Measurements from ENCODE around the gene GDPD5. TPM values are rescaled to one million over a fixed set of nuclear protein-coding genes. Genes with fewer than 3 reads are reported as not detected.
"Not testable (repeated sequence)": the region's sequence is repeated elsewhere in the genome, so short reads cannot be mapped to it uniquely, and the experiment has no call there.

Gene GDPD5
- total and polyA plus RNA-seq, 9 of the 15 experiments (the other 6 are each of a cell fraction or from before 2014, with no cell fraction given), result 0.32 to 27.3 (median 8.0) TPM

DNA sequence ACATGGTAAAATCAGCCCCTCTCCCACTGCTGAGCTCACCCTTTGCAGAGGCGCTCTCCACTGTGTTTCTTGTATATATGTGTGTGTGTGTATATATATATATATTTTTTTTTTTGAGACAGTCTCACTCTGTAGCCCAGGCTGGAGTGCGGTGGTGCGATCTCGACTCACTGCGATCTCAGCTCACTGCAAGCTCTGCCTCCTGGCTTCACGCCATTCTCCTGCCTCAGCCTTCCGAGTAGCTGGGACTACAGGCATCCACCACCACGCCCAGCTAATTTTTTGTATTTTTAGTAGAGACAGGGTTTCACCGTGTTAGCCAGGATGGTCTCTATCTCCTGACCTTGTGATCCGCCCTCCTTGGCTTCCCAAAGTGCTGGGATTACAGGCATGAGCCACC, 112.6 kb downstream of the GDPD5 start:
- FAIRE-seq; H3K9ac ChIP-seq (ENCODE audit: insufficient read depth in 1 of 2, low read depth in 2 of 2, low read length in 2 of 2); DNase-seq (ENCODE audit: extremely low read depth in 1 of 4, low spot score in 3 of 4); H4K20me1 ChIP-seq (replicated peaks; ENCODE audit: control insufficient read depth, insufficient read depth, low read length); H3K4me2 ChIP-seq (ENCODE audit: insufficient read depth, low read length); H2AFZ ChIP-seq (ENCODE audit: low read depth, low read length); intact Hi-C loops (cut with micrococcal nuclease); ATAC-seq; H3K4me1 ChIP-seq (replicated peaks in 1 of 2; ENCODE audit: control insufficient read depth in 2 of 2, insufficient read depth in 2 of 2, low read length in 2 of 2); H3K27ac ChIP-seq (ENCODE audit: extremely low read depth, low read depth, low read length); in situ Hi-C loops (cut with MboI); H3K9me3 ChIP-seq (replicated peaks; ENCODE audit: control insufficient read depth, insufficient read depth, low read depth, low read length); H3K9me1 ChIP-seq (ENCODE audit: control insufficient read depth, insufficient read depth, low read length); H3K27me3 ChIP-seq (ENCODE audit: control insufficient read depth in 2 of 2, insufficient read depth in 2 of 2, low read length in 2 of 2); H3K79me2 ChIP-seq (ENCODE audit: control insufficient read depth, insufficient read depth, low read length); H3K4me3 ChIP-seq; BruUV-seq (replicated peaks): not testable (repeated sequence)
- CTCF ChIA-PET (ENCODE audit: low intra/inter-chr PET ratio), result interaction anchor here (0.6 kb wide), 1 partner anchor 150 kb away, joined by 3 read pairs; no protein-coding TSS in a partner anchor
- peaks cover 41% of the 10 kb centered on the region; the same call in 2 of the 3 replicates for H3K36me3 ChIP-seq (ENCODE audit: control insufficient read depth, insufficient read depth, low read length)
- WGBS (ENCODE audit: insufficient coverage, low coverage, missing lambda C conversion rate), result 92% methylated on average over 9 of the region's 10 CpGs
- POLR2A ChIA-PET, result interaction anchor here (2.0 to 5.9 kb wide), 3 partner anchors 8 to 13 kb away, joined by 6 to 33 read pairs (median 26); partner anchors contain the start of gene RPS3

DNA sequence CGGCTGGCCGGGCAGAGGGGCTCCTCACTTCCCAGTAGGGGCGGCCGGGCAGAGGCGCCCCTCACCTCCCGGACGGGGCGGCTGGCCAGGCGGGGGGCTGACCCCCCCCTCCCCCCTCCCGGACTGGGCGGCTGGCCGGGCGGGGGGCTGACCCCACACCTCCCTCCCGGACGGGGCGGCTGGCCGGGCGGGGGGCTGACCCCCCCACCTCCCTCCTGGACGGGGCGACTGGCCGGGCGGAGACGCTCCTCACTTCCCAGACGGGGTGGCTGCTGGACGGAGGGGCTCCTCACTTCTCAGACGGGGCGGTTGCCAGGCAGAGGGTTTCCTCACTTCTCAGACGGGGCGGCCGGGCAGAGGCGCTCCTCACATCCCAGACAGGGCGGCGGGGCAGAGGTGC, 115.8 kb downstream of the GDPD5 start:
- WGBS (ENCODE audit: insufficient coverage, low coverage, missing lambda C conversion rate), result no CpG with 5 or more reads among the region's 33 CpGs
- H2AFZ ChIP-seq (ENCODE audit: low read depth, low read length); H3K27ac ChIP-seq (ENCODE audit: extremely low read depth, low read depth, low read length); intact Hi-C loops (cut with micrococcal nuclease); BruUV-seq (replicated peaks); ATAC-seq; H3K27me3 ChIP-seq (ENCODE audit: control insufficient read depth in 2 of 2, insufficient read depth in 2 of 2, low read length in 2 of 2); CTCF ChIA-PET (ENCODE audit: low intra/inter-chr PET ratio); DNase-seq (ENCODE audit: extremely low read depth in 1 of 4, low spot score in 3 of 4); POLR2A ChIA-PET; in situ Hi-C loops (cut with MboI); H3K9me1 ChIP-seq (ENCODE audit: control insufficient read depth, insufficient read depth, low read length); H3K9ac ChIP-seq (ENCODE audit: insufficient read depth in 1 of 2, low read depth in 2 of 2, low read length in 2 of 2); H3K9me3 ChIP-seq (replicated peaks; ENCODE audit: control insufficient read depth, insufficient read depth, low read depth, low read length); H3K4me2 ChIP-seq (ENCODE audit: insufficient read depth, low read length); H3K4me3 ChIP-seq; FAIRE-seq: not testable (repeated sequence)
- Histone ChIP-seq H3K4me1 (replicated peaks in 1 of 2; ENCODE audit: control insufficient read depth in 2 of 2, insufficient read depth in 2 of 2, low read length in 2 of 2) (peaks cover 3 to 12% of the 10 kb centered on the region in 2 experiments; a peak in 3 of 5 replicates), H3K36me3 (ENCODE audit: control insufficient read depth, insufficient read depth, low read length) (peaks cover 64% of the 10 kb centered on the region), H4K20me1 (replicated peaks; ENCODE audit: control insufficient read depth, insufficient read depth, low read length) (peaks cover 29% of the 10 kb centered on the region), H3K79me2 (ENCODE audit: control insufficient read depth, insufficient read depth, low read length) (peaks cover 31% of the 10 kb centered on the region)
